OCI-LY3 (cell line): ENCODE results near the gene MBTD1.

Source experiments
- H2AFZ ChIP-seq: fragments of 200-600, 300-600 bp; shearing (Covaris generic); 2 replicates; pipeline ENCODE4 v1.6.0; 2014; ENCODE audit warnings: antibody characterized with exemption, low read depth, low read length
- H3K27ac ChIP-seq: fragments of 200-600, 300-600 bp; sonication (generic); 2 replicates; pipeline ENCODE4 v1.5.1; 2014; ENCODE audit warnings: mild to moderate bottlenecking, low read length, moderate library complexity, mixed read lengths
- H3K27me3 ChIP-seq: fragments of 200-600, 300-600 bp; sonication (generic); 2 replicates; pipeline ENCODE4 v1.6.1; 2014; ENCODE audit warnings: low read depth, low read length, mixed read lengths
- H3K36me3 ChIP-seq: fragments of 200-600, 300-600 bp; sonication (generic); replicated peaks from 2 replicates; pipeline ENCODE3; 2014; ENCODE audit warnings: low read depth, low read length, mixed read lengths
- H3K4me1 ChIP-seq: fragments of 300-600, 200-600 bp; sonication (generic); 2 replicates; pipeline ENCODE4 v1.6.1; 2014; ENCODE audit warnings: low read length, mixed read lengths
- H3K4me2 ChIP-seq: fragments of 200-600, 300-600 bp; sonication (generic); 2 replicates; pipeline ENCODE4 v1.6.1; 2014; ENCODE audit warnings: low read length, mixed read lengths
- H3K4me3 ChIP-seq: fragments of 300-600, 200-600 bp; sonication (generic); 2 replicates; pipeline ENCODE4 v1.5.1; 2014; ENCODE audit warnings: antibody characterized with exemption, mild to moderate bottlenecking, low read length, moderate library complexity
- H3K79me2 ChIP-seq: fragments of 300-600, 200-600 bp; shearing (Covaris generic); 2 replicates; pipeline ENCODE4 v1.6.1; 2014; ENCODE audit warnings: mild to moderate bottlenecking, low read length, mixed read lengths
- H3K9ac ChIP-seq: fragments of 300-600, 200-600 bp; shearing (Covaris generic); 2 replicates; pipeline ENCODE4 v1.6.0; 2014; ENCODE audit warnings: mild to moderate bottlenecking, low read length, moderate library complexity
- H3K9me3 ChIP-seq: fragments of 200-600, 300-600 bp; shearing (Covaris generic); 2 replicates; pipeline ENCODE4 v1.6.1; 2014; ENCODE audit warnings: low read length, mixed read lengths; ENCODE audit not compliant: insufficient read depth
- H4K20me1 ChIP-seq: fragments of 200-600, 300-600 bp; sonication (generic); 2 replicates; pipeline ENCODE4 v1.6.1; 2016; ENCODE audit warnings: low read length, mixed read lengths; ENCODE audit not compliant: insufficient read depth
- CTCF ChIP-seq: fragments of 200-600, 300-600 bp; sonication (generic); IDR thresholded peaks from 2 replicates; pipeline ENCODE4 v1.5.1; 2014; ENCODE audit warnings: antibody characterized with exemption, low read length, low read depth
- EZH2phosphoT487 ChIP-seq: fragments of 200-600 bp; shearing (Covaris generic); IDR thresholded peaks from 2 replicates; pipeline ENCODE4 v1.6.1; 2018; ENCODE audit warnings: antibody characterized with exemption, mixed run types, low read depth

The MBTD1 gene

GRCh38 chr17:51221322-51221721, 38.5 kb downstream of the MBTD1 start:
- Histone ChIP-seq H3K9ac (no peak overlapping the region), H3K27ac (no peak overlapping the region), H3K36me3 (peaks cover 39% of the 10 kb centered on the region), H3K4me2 (no peak overlapping the region), H2AFZ (no peak overlapping the region), H4K20me1 (peaks cover 18% of the 10 kb centered on the region), H3K79me2 (peaks cover 26% of the 10 kb centered on the region), H3K4me1 (peaks cover 13% of the 10 kb centered on the region), H3K27me3 (no peaks in the 10 kb centered on the region), H3K4me3 (no peak overlapping the region), H3K9me3 (no peaks in the 10 kb centered on the region)
- TF ChIP-seq EZH2phosphoT487 (no peak), CTCF (no peak)

- Histone ChIP-seq H3K4me1 (no peaks in the 10 kb centered on the region), H3K79me2 (peaks cover 9% of the 10 kb centered on the region; the same call in 1 of the 2 replicates), H3K9ac (no peak overlapping the region), H2AFZ (no peak overlapping the region), H4K20me1 (no peaks in the 10 kb centered on the region), H3K27ac (no peak overlapping the region), H3K9me3 (no peaks in the 10 kb centered on the region), H3K27me3 (no peaks in the 10 kb centered on the region), H3K4me2 (no peak overlapping the region), H3K36me3 (peaks cover 40% of the 10 kb centered on the region), H3K4me3 (no peak overlapping the region)
- TF ChIP-seq EZH2phosphoT487 (no peak), CTCF (no peak)
Measured at GRCh38 chr17:51217946-51218345, 41.9 kb downstream of the MBTD1 start.

- Histone ChIP-seq H3K36me3 (peaks cover 32% of the 10 kb centered on the region), H3K9ac (no peak overlapping the region), H3K79me2 (no peaks in the 10 kb centered on the region), H2AFZ (no peak overlapping the region), H3K27ac (no peak overlapping the region), H3K4me3 (no peak overlapping the region), H4K20me1 (no peaks in the 10 kb centered on the region), H3K27me3 (no peaks in the 10 kb centered on the region), H3K9me3 (no peaks in the 10 kb centered on the region), H3K4me1 (no peaks in the 10 kb centered on the region), H3K4me2 (no peak overlapping the region)
- TF ChIP-seq CTCF, result no peak
- TF ChIP-seq EZH2phosphoT487, result no peak
Measured at GRCh38 chr17:51214920-51215319, 44.9 kb downstream of the MBTD1 start.

GRCh38 chr17:51203838-51204237, 56.0 kb downstream of the MBTD1 start:
- Histone ChIP-seq H3K27me3 (no peaks in the 10 kb centered on the region), H4K20me1 (no peaks in the 10 kb centered on the region), H3K9me3 (no peaks in the 10 kb centered on the region), H3K79me2 (no peaks in the 10 kb centered on the region), H3K4me3 (no peak overlapping the region), H3K36me3 (peaks cover 42% of the 10 kb centered on the region), H3K27ac (no peak overlapping the region), H3K9ac (no peak overlapping the region), H3K4me2 (no peak overlapping the region), H3K4me1 (no peaks in the 10 kb centered on the region), H2AFZ (no peak overlapping the region)
- TF ChIP-seq EZH2phosphoT487 (no peak), CTCF (no peak)
